NAMALWA (cell line): ENCODE results near the gene SLC47A1.
"Not testable (repeated sequence)": the region's sequence is repeated elsewhere in the genome, so short reads cannot be mapped to it uniquely, and the experiment has no call there.

Source experiments
- DNase-seq: peaks from one replicate; pipeline ENCODE4 v3.0.0-alpha.2; 2015; ENCODE audit warnings: low spot score

The SLC47A1 gene

DNA sequence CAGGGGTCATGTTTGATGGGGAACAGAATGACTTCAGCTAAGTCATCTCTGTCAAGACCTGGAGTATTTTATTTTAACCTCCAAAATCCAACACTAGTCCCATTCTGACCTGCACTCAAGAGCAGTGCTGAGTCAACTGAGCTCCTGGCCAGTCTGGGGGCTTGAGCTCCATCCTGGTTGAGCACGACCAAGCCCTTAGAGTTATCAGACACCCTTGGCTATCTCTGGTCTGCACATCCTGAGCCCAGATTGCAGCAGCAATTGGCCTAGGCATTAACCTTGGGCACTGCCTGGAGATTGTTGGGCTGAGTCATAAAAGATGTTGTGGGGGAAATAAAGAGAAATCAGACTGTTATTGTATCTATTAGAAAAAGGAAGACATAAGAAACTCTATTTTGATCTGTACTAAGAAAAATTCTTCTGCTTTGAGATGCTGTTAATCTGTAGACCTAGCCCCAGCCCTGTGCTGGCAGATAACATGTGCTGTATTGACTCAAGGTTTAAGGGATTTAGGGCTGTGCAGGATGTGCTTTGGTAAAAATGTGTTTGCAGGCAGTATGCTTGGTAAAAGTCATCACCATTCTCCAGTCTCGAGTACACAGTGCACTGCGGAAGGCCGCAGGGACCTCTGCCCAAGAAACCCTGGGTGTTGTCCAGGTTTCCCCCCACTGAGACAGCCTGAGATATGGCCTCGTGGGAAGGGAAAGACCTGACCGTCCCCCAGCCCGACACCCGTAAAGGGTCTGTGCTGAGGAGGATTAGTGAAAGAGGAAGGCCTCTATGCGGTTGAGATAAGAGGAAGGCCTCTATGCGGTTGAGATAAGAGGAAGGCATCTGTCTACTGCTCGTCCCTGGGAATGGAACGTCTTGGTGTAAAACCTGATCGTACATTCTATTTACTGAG is 14.0 kb upstream of the SLC47A1 start:
- DNase-seq = not testable (repeated sequence)

DNA sequence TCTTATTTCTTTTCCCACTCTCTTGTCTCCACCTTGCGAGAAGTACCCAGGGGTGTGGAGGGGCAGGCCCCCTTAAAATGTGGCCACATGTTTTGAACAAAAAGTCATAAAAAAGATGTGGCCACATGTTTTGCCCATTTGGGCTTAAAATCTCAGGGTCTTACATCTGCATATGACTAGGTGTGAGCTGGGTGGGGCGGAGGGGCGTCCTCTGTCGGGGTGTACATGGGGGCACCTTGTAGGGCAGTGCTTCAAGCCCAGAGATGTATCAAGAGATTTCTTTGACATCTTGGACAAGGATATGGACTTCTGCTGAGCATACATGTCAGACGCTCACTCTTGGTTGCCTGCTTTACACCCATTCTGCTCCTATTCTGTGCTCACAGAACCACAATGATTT is 13.0 kb upstream of the SLC47A1 start:
- no peak for DNase-seq

DNA sequence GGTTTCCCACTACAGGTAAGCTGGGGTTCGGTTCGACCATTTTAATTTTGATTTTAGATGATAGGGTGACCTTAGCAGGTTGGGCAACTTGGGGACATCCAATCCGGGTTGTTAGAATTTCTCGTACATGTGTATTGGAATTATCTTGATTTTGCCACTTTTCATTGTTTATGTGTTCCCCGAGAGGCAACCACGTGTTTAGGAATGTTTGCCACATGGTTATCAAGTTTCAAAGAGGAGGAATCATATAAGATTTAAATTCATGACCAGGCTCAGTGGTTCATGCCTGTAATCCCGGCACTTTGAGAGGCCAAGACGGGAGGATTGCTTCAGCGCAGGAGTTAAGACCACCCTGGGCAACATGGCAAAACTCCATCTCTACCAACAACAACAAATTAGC is 10.0 kb upstream of the SLC47A1 start:
- no peak for DNase-seq

DNA sequence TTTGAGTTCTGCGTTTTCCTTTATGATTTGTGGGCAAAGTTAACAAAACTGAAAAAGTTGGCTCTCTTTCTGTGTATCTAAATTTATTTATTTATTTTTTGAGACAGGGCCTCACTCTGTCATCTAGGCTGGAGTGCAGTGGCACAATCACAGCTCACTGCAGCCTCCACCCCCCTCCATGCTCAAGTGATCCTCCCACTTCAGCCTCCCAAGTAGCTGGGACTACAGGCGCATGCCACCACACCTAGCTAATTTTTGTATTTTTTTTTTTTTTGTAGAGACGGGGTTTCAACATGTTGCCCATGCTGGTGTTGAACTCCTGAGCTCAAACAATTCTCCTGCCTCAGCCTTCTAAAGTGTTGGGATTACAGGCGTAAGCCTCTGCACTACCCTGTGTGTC is 6.7 kb upstream of the SLC47A1 start:
- not testable (repeated sequence) for DNase-seq

DNA sequence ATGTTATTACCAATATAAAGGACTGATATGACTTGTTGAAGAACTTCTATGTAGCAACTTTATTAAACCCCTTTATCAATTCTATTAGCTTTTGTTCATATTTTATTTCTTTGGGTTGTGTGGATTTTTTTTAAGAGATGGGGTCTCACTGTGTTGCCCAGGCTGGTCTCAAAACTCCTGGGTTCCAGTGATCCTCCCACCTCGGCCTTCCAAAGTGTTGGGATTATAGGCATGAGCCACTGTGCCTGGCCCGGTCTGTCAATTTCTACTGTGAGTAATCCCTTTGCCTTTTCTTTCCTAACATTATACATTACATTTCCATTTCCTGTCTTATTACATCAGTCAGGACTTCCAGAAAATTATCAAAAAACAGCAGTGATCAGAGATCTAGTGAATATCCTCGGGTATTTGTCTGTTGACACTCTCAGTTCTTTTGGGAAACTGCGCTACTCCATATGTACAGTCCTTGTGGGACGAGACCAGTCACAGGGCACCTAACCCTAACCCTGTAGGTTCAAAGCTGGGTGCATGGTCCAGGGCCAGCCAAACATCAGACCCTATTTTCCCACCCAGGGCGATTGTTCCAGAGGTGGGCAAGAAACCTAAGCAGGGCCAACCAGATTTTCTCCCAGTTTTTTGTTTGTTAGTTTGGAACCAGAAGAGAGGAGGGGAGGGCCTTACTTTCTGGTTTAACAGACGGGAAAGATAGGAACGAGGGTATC is 1.7 kb upstream of the SLC47A1 start:
- DNase-seq = no peak

DNA sequence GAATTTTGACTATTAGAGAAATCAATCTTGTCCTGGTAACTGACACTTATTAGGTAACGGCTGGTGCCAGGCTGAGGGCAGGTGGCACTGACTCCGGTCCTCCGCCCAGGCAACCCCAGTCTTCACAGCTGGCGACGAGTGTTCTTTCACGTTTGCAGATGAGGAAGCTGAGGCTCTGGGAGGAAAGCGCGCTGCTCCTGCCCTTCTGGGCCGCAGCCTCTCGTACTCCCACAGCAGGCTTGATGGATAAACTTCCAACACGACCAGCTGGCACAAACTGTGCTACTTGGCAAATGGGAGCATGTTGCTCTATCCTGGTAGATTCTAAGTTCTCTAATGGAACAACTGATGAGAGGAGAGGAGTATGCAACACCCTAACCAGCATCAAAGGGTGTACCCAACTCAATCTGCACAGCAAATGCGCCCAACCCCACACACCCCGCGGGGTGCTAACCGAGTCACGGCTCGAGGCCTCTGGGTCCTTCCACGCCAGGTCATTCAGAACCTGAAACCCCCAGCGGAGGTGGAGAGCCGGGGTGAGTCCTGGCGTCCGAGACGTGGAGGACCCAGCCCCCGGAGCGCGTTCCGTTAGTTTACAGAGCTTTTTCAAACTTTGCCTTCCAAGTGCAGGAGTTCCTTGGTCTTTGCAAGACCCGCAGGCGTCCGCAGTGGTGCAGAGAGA is 477 bp upstream of the SLC47A1 start:
- no peak for DNase-seq

DNA sequence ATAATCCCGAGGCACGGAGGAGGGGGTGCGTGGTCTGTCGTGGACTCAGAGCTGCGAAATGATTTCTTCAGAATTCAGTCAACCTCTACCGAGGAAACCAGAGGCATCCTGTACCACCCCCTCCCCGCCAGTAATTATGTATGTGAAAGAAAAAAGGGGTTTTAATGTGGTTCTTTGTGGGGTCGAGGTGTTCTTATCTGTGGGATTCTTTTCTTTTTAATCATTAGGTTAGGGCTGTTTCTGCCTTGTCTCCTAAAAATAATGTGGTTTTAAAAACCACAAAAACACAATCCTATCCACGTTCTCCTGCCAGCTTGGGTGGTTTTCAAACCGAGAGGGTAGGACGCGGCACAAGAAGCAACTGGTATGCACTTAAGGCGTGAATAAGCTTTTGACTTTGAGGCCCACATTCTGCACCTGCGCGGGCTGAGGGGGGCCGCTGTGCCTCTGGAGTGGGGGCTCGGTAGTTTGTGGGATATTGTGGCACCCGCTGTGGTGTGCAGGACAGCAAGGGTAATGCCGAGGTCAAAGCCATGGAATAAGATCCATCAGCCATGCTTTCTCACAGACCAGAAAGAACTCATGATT is 1.0 kb downstream of the SLC47A1 start:
- DNase-seq = no peak

DNA sequence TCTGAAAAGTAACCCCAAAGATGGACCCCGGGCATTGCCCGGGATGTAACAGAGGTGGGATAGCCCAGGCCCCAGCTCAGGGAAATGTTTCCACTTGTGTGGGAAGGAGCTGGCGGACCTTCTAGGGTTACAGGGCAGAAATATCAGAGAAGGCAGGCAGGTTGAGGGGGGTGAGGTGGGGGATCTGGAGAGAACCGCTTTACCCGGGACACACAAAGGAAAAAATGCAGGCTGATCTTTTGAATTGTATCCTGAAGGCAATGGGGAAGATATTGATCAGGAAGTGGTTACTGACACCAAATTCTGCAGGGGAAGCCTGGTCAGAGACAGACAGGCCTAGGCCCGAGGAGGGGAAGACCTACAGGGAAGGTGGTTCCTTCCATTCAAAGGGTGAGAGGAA is 3.5 kb downstream of the SLC47A1 start:
- no peak for DNase-seq

DNA sequence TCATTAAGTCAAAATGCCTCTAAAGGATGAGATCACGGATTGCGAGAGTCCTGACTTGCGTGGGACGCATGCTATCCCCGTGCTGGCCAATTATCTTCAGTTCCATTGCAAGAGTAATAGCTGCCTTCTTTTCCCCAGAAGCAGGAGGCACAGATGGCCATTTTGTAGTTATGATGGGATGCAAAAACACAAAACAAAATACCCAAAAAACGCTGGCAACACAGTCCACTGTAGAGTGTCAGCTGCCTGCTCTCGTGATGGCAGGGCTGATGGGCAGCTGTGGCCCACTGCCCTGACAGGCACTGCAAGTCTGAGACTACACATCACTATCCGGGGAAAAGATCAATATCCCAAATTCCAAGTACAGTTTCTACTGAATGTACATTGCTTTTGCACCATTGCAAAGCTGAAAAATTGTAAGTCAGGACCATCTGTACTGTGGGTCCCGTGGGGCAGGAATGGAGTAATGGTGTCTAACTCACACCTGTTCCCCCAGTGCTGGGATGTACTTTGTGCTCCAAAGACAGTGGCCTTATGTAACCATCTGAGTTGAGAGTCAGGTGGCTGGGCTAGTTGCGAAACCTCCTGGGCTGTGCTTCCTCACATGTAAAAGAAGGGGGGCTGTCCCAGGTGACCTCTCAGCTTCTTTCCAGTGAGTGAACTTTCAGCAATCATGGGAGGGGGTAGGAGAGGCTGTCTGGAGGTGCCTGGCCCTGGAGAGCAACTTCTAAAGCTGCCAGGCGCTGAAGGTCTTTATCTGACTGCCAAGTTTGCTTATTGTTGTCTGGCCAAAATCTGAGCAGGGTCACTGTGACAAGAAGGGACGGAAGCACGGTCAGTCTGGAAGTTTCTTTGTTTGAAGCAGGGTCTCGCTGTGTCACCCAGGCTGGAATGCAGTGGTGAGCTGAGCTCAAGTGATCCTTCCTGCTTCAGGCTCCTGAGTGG is 4.7 kb downstream of the SLC47A1 start:
- DNase-seq = peak; percentile 8

DNA sequence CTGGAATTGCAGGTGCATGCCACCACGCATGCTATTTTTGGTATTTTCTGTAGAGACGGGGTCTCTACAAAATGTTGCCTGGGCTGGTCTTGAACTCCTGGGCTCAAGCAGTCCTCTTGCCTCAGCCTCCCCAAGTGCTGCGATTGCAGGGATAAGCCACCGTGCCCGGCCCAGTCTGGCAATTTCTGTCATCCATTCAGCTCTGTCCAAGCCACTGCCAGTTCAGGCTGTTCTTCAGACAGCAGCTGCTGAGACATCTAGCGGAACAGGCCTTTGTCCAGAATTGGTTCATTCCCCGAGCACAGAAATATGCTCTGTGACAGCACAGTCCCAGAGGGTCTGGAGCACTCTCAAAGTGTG is 5.4 kb downstream of the SLC47A1 start:
- no peak for DNase-seq

DNA sequence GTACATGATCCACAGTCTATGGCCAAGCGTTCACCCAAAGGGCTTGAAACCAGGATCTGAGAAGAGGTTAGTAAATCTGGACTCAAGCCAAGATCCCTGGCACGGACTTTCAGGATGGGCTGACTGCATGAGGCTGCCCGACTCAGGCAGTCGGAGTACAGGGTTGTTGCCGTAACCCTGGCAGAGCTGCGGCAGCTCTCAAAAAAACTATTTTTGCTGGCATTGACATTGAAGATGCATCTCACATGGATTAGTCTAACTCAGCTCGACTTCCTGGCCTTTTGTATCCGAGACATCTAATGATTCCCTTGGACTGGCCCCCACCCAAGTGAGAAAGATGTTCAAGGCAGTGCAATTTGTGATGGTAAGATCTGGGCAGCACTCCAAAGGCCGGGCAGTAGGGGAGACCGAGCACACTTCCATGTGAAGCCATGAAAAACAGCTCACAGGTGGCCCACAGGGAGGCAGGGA is 6.2 kb downstream of the SLC47A1 start:
- DNase-seq = no peak

DNA sequence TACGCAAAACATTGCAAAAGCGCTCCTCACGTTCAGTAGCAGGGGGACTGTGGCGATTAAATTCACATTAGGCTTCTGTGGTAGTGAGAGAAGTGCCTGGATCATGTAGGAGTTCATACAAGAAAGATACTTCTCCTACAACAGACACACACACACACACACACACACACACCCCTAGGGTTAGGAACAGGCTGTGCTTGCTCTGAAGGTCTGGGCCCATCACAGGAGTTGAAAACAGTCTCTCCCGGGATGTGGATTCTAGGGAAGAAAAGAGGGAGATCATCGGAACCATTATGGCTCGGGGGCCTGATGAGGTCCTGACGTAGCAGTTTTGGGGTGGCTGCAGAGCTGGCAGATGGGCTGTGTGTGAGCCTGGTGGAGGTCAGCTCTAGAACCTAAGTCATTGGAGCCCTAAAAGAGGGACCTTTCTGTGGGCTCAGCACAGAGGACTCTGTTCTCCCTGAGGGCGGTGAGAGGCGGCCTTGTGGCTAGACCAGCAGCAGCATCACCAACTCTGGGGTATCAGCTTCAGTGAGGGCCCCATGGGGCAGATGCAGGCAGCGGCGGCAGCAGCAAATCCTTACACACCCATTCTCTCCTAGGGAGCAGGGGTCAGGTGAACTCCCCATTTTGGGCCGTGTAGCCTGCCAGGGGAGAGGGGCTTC is 7.2 kb downstream of the SLC47A1 start:
- DNase-seq = no peak

DNA sequence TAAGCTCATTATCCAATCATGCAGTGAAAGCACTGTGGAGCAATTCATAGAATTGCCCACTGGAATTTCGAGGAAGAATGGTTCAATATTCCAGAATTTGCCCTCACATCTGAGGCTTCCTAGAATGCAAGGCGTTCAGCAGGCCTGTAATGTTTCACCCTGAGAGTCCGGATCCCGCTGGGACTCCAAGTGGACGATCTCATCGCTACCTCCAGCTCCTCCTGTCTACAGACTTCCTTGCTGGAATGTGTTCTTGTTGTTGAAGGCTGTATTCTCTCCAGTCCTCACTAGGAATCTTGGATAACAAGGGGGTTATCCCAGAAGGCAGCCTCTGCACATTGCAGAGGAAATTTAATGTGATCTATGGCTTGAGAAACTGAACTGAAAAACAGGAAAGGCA is 7.8 kb downstream of the SLC47A1 start:
- DNase-seq = no peak

DNA sequence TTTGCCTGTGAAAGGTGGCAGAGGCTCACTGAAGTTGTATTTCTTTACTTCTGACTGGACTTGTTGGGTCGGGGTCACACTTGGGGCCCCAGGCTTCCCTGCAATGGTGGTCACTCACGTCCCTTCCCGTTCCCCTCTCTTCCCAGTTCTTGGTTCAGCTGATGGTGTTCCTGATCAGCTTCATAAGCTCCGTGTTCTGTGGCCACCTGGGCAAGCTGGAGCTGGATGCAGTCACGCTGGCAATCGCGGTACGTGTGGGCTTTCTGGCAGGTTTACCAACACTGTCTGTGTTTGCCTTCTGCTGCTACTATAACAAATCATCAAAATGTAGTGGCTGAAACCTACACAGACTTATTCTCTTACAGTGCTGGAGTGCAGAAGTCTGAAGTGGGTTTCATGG is 8.6 kb downstream of the SLC47A1 start:
- no peak for DNase-seq

DNA sequence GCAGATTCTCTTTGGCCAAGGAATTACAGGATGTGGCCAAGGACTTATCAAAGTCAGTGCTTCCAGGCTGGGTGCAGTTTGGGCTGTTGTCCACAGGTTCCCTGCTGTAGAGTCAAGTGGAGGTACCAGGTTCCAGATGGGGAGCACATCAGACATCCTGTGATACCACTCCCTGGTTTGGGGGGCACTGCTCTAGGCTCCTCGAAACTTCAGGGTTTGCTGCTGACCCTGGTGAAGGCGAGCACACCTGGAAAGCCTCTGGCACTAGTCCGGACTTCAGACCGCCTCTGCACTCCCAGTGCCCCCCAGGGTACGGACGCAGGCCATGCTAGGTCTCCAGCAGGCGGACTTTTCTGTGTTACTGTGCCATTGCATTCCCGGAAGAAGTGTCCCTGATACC is 10.7 kb downstream of the SLC47A1 start:
- DNase-seq = no peak

DNA sequence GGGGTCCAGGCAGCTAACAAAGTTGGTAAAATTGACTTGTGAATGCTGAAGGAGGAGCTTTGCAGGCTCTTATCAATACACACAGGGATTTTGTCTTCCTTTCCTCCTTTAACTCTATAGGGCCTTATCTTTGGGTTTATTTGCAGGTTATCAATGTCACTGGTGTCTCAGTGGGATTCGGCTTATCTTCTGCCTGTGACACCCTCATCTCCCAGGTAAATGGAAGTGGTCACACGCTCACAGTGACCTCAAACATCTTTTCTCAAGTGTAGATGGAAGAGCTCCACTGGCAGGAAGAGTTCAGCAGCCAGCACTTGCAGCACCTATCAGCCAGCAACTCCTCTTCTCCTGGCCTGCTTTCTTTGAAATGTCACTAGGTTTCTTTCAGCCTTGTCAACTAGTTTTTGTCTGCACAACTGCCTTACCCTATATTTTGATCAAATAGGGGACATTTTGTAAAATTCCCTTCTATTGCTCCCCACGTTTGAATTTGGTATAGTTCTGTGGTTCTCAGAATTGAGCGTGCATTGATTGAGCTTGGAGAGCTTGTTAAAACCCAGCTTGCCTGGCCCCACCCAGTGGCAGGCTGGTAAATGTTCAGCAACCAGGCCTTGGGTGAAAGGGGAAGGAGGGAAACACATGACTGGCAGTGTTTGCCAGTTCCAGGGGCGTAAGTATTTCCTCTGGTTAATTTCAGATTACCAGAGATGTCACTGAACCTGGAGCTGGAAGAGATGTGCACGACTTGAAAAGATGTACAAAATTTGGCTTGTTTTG is 12.8 kb downstream of the SLC47A1 start:
- DNase-seq = peak; percentile 10

DNA sequence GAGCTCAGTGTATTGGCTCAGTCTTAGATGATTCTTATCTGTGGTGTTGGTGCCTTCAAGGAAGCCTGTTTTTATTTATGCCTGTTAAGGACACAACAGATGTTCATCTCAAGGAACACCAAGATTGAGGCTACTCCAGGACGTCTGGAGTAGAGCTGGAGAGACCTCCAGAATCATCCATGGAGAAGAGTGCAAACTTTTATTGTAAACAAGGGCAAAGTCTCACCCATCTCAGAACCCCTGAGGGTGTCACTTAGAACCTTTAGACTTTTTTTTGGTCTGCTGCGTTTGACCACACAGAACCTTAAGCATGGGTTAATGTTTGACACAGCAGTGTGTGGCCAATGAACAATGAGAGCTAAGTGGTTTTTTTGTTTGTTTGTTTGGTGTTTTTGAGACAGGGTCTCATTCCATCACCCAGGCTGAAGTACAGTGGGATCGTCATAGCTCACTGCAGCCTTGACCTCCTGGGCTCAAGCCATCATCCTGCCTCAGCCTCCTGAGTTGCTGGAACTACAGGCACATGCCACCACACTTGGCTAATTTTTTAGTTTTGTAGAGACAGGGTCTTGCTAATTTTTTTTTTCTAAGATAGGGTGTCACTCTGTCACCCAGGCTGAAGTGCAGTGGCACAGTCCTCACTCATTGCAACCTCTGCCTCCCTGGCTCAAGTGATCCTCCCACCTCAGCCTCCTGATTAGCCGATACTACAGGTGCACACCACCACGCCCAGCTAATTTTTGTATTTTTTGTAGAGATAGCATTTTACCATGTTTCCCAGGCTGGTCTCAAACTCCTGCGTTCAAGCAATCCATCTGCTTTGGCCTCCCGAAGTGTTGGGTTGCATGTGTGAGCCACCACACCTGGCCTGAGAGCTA is 16.3 kb downstream of the SLC47A1 start:
- no peak for DNase-seq

DNA sequence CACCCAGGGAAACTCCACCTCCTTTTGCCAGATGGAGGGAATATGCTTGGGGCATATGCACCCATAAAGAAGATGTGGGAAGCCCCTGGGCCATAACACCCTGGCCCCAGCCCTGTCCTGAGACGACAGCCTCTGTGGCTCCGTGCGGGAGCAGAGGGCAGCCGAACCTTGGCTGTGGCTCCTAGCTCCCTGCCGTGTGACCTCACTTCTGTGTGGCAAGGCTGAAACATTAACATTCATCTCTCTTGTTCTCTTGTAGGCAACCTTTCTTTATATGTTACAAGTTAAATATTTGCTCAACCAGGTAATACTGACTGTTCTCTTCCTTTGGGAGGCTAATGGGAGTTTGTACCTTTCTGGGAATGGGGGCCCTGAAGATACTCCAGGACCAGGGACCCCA is 17.5 kb downstream of the SLC47A1 start:
- DNase-seq = no peak

DNA sequence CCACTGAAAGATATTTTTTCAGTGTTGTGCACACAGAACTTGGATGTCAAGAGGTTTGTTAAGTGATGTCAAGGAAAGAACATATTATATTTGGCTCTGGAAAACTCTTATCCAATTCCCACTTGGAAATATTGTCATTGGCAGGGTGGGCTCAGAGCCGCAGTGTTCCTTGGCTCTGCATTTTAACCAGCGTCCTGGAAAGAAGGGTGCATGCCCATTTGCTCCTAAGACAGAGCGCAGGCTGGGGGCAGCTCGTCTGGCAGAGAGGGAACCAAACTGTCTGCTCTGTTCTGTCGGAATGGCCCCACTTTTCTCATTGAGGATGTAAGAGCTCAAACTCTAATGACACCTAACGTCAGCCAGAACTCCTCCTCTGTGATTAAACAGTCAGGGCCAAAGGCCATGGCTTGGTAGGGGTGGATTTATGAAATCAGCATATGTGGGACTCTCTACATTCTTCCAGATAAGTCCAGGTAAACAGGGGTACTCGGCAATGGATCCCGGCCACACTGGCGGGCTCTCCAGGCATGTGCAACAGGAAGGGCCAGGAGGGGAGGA is 18.0 kb downstream of the SLC47A1 start:
- no peak for DNase-seq
